Measurements from ENCODE around the gene RAPGEF6. TPM values are rescaled to one million over a fixed set of nuclear protein-coding genes. Genes with fewer than 3 reads are reported as not detected.

The RAPGEF6 gene
- total RNA-seq, 2 experiments from 2014 or later: 27.0 to 34.1 TPM

GRCh38 chr5:131587541-131587940, 47.5 kb downstream of the RAPGEF6 start:
- DNase-seq: no peak
- POLR2A ChIA-PET: no interaction called here
- H3K4me1 Mint-ChIP-seq (ENCODE audit: low read depth): peaks cover 48% of the 10 kb centered on the region
- intact Hi-C loops (cut with micrococcal nuclease): loop anchor here (10.0 kb wide), 1 partner anchor 207 kb away; the partner anchor contains the start of gene FNIP1
- no peaks in the 10 kb centered on the region for H3K9me3 Mint-ChIP-seq
- no peak for TF ChIP-seq CTCF (IDR thresholded peaks at IDR 0.05)
- no peaks in the 10 kb centered on the region for H3K27me3 Mint-ChIP-seq
- no peak for ATAC-seq
- peaks cover 26% of the 10 kb centered on the region for H3K36me3 Mint-ChIP-seq (ENCODE audit: low read depth)
- H3K4me3 Mint-ChIP-seq: no peak overlapping the region
- H3K27ac Mint-ChIP-seq: no peak overlapping the region
- CTCF ChIA-PET: interaction anchor here (1.3 to 8.5 kb wide), 5 partner anchors 13 to 475 kb away, joined by 3 to 143 read pairs (median 6); partner anchors contain the start of gene ACSL6

DNA sequence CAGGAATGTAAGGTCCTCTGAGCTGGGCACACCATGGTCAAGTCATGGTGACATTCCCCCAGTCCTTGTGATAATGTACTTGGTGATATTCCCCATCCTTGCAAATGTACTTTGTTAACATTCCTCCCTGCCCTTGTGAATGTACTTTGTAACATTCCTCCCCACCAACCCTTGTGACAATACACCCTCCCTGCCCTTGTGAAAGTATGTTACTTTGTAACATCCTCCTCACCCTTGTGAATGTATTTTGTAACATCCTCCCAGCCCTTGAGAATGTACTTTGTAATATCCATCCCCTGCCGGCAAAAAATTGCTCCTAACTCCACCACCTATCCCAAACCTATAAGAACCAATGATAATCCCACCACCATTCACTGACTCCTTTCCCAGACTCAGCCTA, 53.3 kb downstream of the RAPGEF6 start:
- no peak overlapping the region for H3K27ac Mint-ChIP-seq
- H3K4me3 Mint-ChIP-seq: no peak overlapping the region
- ATAC-seq (no peak), DNase-seq (no peak)
- POLR2A ChIA-PET: no interaction called here
- peaks cover 58% of the 10 kb centered on the region for H3K36me3 Mint-ChIP-seq (ENCODE audit: low read depth)
- CTCF ChIA-PET: interaction anchor here (2.8 kb wide), 1 partner anchor 8 kb away, joined by 13 read pairs; no protein-coding TSS in a partner anchor
- peaks cover 5% of the 10 kb centered on the region for H3K9me3 Mint-ChIP-seq
- H3K27me3 Mint-ChIP-seq: no peaks in the 10 kb centered on the region
- H3K4me1 Mint-ChIP-seq (ENCODE audit: low read depth): peaks cover 41% of the 10 kb centered on the region
- no peak for TF ChIP-seq CTCF (IDR thresholded peaks at IDR 0.05)
- intact Hi-C loops (cut with micrococcal nuclease): loop anchor here (10.0 kb wide), 1 partner anchor 213 kb away; the partner anchor contains the start of gene FNIP1

- ChIA-PET POLR2A (interaction anchor here (1.0 kb wide), 1 partner anchor 9 kb away, joined by 3 read pairs; no protein-coding TSS in a partner anchor), CTCF (interaction anchor here (2.8 kb wide), 1 partner anchor 10 kb away, joined by 13 read pairs; no protein-coding TSS in a partner anchor)
- intact Hi-C loops (cut with micrococcal nuclease): loop anchor here (10.0 kb wide), 1 partner anchor 215 kb away; the partner anchor contains the start of gene FNIP1
- Mint-ChIP-seq H3K9me3 (peaks cover 5% of the 10 kb centered on the region), H3K27me3 (no peaks in the 10 kb centered on the region), H3K36me3 (ENCODE audit: low read depth) (peaks cover 54% of the 10 kb centered on the region), H3K4me1 (ENCODE audit: low read depth) (peaks cover 34% of the 10 kb centered on the region), H3K27ac (no peak overlapping the region), H3K4me3 (no peak overlapping the region)
- ATAC-seq (no peak), DNase-seq (no peak)
- TF ChIP-seq CTCF (IDR thresholded peaks at IDR 0.05): no peak
Measured at GRCh38 chr5:131579917-131580671, 54.9 kb downstream of the RAPGEF6 start.

DNA sequence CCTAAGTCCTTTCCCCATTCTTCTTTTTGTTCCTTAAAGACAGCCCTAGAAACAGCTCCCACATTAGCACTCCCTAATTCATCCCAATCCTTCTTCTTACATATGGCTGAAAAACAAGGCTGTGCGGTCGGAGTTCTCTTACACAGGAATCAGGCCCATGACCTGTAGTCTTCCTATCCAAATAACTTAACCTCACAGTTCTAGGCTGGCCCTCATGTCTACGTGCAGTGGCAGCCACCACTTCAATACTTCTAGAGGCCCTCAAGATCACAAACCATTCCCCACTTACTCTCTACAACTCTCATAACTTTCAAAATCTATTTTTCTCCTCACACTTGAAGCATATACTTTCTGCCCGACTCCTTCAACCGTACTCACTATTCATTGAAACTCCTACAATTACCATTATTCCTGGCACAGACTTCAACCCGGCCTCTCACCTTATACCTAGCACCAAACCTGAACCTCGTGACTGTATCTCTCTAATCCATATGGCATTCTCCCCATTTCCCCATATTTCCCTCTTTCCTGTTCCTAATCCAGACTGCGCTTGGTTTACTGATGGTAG, 59.3 kb downstream of the RAPGEF6 start:
- Mint-ChIP-seq H3K27ac (no peak overlapping the region), H3K27me3 (no peaks in the 10 kb centered on the region), H3K36me3 (ENCODE audit: low read depth) (peaks cover 52% of the 10 kb centered on the region), H3K4me1 (ENCODE audit: low read depth) (peaks cover 15% of the 10 kb centered on the region), H3K9me3 (peaks cover 18% of the 10 kb centered on the region), H3K4me3 (no peak overlapping the region)
- ATAC-seq (no peak), DNase-seq (no peak)
- CTCF ChIA-PET: interaction anchor here (1.9 kb wide), 1 partner anchor 14 kb away, joined by 6 read pairs; no protein-coding TSS in a partner anchor
- intact Hi-C loops (cut with micrococcal nuclease): no loop called here
- TF ChIP-seq CTCF (IDR thresholded peaks at IDR 0.05): no peak
- POLR2A ChIA-PET: no interaction called here

Measured in activated CD8-positive, alpha-beta T cell treated with anti-CD3 and anti-CD28 coated beads for 36 hours (primary cell).